NCI-H146 treated with DMSO at 0.1 percent for 48 hours (cell line): ENCODE measurements around the gene AQP12B.

Source experiments
- DNase-seq: peaks from one replicate; lab custom pipeline; 2025; ENCODE audit not compliant: unreplicated experiment; lab: John Stamatoyannopoulos, UW

The AQP12B gene

GRCh38 chr2:240636563-240637115 is 46.0 kb downstream of the AQP12B start:
- DNase-seq, result no peak

- no peak for DNase-seq
These were observed 46.6 kb downstream of the AQP12B start for GRCh38 chr2:240635998-240636547.

GRCh38 chr2:240635121-240635997 is 47.3 kb downstream of the AQP12B start:
- no peak for DNase-seq

GRCh38 chr2:240632306-240632721 is 50.4 kb downstream of the AQP12B start:
- DNase-seq, result no peak

GRCh38 chr2:240631548-240632305 is 51.0 kb downstream of the AQP12B start:
- DNase-seq, result no peak

GRCh38 chr2:240630771-240631547 is 51.7 kb downstream of the AQP12B start:
- DNase-seq, result no peak

- DNase-seq, result no peak
These were observed 52.5 kb downstream of the AQP12B start for GRCh38 chr2:240629968-240630770.

- no peak for DNase-seq
These were observed 53.1 kb downstream of the AQP12B start for GRCh38 chr2:240629619-240629967.

- DNase-seq, result no peak
These were observed 53.7 kb downstream of the AQP12B start for GRCh38 chr2:240628808-240629618.

- no peak for DNase-seq
These were observed 54.2 kb downstream of the AQP12B start for GRCh38 chr2:240628507-240628807.

- no peak for DNase-seq
These were observed 54.8 kb downstream of the AQP12B start for GRCh38 chr2:240627736-240628506.

- no peak for DNase-seq
These were observed 56.0 kb downstream of the AQP12B start for GRCh38 chr2:240626531-240627300.
